RCC 7860 (cell line): ENCODE data around the gene TMPRSS2.

Experiments used
- DNase-seq: peaks from one replicate; pipeline ENCODE4 v3.0.0-alpha.2; 2015; ENCODE audit warnings: low spot score
- FAIRE-seq: peaks from 2 replicates; lab custom pipeline; 2012; peaks lifted over from hg19 to GRCh38; lab: Jason Lieb, UNC

The TMPRSS2 gene

GRCh38 chr21:41453198-41453597 is 54.8 kb downstream of the TMPRSS2 start:
- FAIRE-seq: no peak
- DNase-seq: no peak

- DNase-seq (no peak), FAIRE-seq (no peak)
These were observed 55.9 kb downstream of the TMPRSS2 start for GRCh38 chr21:41451753-41452676.

DNA sequence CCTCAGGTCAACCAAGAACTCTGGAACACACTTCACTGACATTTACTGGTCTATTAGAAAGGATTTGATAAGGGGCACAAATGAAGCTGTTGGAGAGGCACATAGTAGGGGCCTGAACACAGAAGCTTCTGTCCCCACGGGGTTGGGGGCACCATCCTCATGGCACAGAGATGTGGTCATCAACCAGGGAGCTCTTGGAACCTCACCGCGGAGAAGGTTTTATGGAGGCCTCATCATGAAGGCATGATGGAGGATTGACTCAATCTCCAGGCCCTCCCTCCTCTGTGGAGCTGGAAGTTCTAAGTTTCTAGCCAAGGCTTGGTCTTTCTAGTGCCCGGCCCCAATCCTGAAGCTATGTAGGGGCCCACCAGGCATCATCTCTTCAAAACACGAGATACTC is 58.3 kb downstream of the TMPRSS2 start:
- FAIRE-seq: no peak
- DNase-seq: no peak

DNA sequence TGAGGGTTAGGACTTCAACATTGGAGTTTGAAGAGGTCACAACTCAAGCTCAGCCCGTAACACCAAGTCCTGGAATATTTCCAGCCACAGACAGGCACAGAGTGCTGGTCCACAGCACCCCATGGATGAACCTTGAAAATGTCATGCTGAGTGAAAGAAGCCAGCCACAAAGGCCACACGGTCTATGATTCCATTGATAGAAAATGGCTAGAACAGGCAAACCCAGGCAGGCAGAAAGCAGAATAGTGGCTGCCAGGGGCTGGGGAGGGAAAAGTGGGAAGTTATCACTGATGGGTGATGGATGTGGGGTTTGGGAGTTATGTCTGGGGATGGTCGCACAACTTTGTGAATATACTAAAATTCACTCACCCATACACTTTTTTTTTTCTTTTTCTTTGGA is 60.6 kb downstream of the TMPRSS2 start:
- FAIRE-seq (no peak), DNase-seq (no peak)

- FAIRE-seq: no peak
- no peak for DNase-seq
These were observed 61.4 kb downstream of the TMPRSS2 start for GRCh38 chr21:41446586-41446985.

GRCh38 chr21:41445465-41445862 is 62.5 kb downstream of the TMPRSS2 start:
- FAIRE-seq: no peak
- no peak for DNase-seq

- FAIRE-seq (no peak), DNase-seq (no peak)
These were observed 63.1 kb downstream of the TMPRSS2 start for GRCh38 chr21:41444703-41445464.

- FAIRE-seq (no peak), DNase-seq (no peak)
These were observed 64.4 kb downstream of the TMPRSS2 start for GRCh38 chr21:41443562-41443961.

- FAIRE-seq: no peak
- no peak for DNase-seq
These were observed 65.3 kb downstream of the TMPRSS2 start for GRCh38 chr21:41442481-41443186.

GRCh38 chr21:41441546-41441945 is 66.4 kb downstream of the TMPRSS2 start:
- FAIRE-seq (no peak), DNase-seq (no peak)

- DNase-seq: no peak
- FAIRE-seq: no peak
These were observed 68.7 kb downstream of the TMPRSS2 start for GRCh38 chr21:41439248-41439647.

DNA sequence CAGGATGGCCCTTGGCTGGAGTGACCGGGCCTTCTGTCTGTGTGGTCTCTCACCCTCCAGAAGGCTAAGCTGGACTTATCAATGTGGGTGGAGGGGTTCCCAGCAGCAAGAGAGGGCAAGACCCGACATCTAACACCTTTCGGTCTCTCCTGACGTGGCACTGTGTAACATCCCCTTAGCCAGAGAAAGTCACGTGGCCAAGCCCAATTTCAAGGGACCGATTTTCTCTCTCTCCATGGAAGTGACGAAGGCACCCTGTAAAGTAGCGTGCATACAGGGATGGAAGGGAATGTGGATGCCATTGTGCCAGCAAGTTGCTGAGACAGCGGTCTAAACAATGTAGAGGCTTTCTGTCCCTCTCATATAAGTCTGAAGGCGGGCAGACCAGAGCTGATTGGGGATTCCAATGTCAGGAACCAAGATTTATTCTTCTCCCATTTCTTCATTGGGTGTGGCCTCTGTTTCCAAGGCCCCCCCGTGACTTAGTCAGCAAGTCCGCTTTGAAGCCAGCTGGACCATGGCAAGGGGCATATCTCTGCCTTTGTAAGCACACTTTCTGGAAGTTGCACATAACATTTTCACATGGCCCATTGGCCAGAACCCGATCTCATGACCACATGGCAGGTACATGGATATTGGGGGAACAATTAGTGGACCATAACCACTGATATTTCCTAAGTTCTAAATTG is 69.4 kb downstream of the TMPRSS2 start:
- FAIRE-seq (no peak), DNase-seq (no peak)

- no peak for FAIRE-seq
- no peak for DNase-seq
These were observed 70.2 kb downstream of the TMPRSS2 start for GRCh38 chr21:41437729-41438128.

GRCh38 chr21:41435706-41436105 is 72.3 kb downstream of the TMPRSS2 start:
- DNase-seq (no peak), FAIRE-seq (no peak)

DNA sequence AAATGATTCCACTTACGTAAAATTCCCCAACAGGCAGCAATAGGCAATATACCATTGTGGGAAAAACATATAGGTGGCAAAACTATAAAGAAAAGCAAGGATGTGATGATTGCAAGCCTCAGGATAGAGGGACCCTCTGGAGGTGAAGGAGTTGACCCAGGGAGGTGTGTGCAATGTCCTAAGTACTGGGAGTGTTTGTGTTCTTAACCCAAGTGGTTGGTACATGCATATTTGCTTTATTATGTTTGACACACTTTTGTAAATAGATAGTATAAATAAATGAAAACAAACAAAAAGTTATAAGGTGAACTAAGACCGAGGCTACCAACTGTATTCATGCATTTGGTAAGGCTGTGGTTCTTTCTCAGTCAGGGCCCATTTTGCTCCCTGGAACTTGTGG is 74.4 kb downstream of the TMPRSS2 start:
- DNase-seq (no peak), FAIRE-seq (no peak)

DNA sequence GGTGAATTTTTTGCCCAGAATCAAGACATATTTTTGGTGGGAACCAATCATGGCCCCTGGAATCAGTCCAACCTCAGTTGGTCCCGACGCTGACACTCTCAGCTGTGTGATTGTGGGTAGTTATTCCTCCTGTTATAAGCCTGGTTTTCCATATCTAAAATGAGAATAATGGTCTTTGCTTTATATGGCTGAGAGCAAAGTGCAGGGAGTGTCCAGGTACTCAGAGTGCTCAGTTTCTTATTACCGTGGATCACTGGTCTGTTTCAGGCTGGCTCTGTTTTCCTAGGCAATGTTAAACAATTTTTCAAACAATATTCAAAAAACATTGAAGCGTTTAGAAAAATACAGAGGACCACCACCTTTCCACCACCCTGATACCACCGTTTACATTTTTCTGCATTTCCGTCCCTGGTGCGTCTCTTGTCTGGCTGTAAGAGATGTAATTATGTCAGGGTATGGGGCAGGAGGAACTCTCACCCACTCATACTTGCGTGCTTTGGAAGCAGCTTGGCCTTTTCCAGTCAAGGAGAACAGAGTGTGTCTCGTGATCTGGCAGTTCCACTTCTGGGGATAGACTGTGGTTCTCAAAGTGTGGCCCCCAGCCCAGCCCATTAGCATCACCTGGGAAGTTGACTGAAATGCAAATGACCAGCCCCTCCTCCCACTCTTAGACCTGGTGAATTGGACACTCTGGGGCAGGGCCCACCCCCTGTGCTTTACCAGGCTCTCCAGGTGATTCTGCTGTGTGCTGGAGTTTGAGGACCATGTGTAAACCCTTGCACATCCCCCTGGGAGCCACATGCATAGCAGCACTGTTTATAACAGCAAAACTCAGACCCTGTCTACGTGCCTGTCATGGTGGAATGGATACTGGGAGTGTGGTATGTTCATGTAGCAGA is 75.1 kb downstream of the TMPRSS2 start:
- DNase-seq: no peak
- FAIRE-seq: no peak

DNA sequence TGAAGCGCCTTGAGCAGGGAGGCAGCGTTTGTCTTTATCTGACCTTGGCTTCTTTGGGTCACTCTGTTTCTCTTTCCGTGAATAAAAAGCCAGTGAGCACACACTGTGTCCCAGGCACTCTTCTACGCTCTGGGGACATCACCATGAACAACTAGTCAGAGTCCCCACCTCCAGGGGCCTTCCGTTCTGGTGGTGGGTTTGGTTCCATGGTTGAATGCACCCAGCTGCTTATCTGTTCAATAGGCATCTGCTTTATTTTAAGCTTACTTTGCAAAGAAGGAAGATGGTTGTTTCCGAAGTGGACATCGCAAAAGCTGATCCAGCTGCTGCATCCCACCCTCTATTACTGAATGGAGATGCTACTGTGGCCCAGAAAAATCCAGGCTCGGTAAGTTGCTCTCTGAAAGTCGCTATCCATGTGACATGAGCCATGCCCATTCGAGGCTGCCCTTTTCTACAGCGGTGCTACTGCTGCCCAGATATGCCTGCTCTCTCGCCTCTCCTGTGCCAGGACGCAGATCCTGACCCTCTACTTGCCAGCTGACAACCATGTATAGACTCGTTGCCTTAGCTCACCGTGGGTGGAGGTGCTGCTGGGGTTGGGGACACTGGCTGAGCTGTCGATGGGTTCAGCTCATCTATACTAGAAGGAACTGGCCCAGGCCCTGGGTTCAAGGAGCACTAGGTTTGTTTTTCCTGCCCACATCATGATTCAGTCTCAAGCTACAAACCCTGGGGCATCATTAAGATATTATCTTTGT is 76.0 kb downstream of the TMPRSS2 start:
- DNase-seq: no peak
- no peak for FAIRE-seq

- DNase-seq (no peak), FAIRE-seq (no peak)
These were observed 78.0 kb downstream of the TMPRSS2 start for GRCh38 chr21:41429925-41430491.

DNA sequence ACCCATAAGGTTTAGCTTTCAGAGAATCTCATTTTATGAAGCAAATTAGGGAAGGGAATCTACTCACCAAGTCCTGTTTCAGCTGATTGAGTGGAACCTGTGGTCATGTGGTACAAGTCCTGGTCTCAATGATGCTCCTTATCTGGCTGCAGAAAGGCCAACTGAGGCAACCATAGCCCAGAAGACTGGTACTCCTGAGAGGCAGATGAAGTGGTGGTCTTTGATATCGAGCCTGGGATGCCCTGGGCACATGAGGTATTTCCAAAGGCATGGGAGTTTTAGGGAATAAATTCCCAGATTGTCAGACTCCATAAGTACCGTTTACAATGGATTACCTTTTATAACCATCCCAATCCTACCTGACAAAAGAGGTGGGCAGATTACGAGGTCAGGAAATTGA is 78.7 kb downstream of the TMPRSS2 start:
- FAIRE-seq (no peak), DNase-seq (no peak)
